Measurements from ENCODE around the gene PI4KA. TPM values are rescaled to one million over a fixed set of nuclear protein-coding genes. Genes with fewer than 3 reads are reported as not detected.

The PI4KA gene
- total RNA-seq, 1 donor from 2014 or later, result 140 TPM

DNA sequence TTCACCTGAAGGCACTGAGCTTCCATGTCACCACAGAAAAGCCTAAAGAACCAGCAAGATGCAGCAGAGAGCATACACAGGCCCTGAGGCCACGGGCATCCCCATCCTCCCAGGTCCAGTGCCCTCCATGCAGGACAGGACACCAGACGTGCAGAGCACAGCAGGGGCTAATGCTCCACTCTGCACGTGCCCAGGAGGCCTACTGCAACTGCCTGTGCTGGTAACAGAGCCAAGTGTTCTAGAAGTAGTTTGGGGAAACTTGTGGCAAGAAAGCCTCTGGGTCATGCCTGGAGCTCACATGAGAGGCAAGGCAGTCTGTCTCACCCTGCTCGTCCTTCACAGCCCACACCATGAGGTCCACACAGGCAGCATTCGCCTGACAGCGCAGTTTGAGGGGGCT, 54.0 kb downstream of the PI4KA start:
- Mint-ChIP-seq H3K4me1 (ENCODE audit: low read depth) (peaks cover 3% of the 10 kb centered on the region), H3K4me3 (ENCODE audit: low read depth) (no peak overlapping the region), H3K27me3 (no peaks in the 10 kb centered on the region), H3K27ac (no peak overlapping the region), H3K9me3 (ENCODE audit: low read depth) (no peaks in the 10 kb centered on the region), H3K36me3 (ENCODE audit: insufficient read depth) (peaks cover 21% of the 10 kb centered on the region)
- TF ChIP-seq, protein P1, sequence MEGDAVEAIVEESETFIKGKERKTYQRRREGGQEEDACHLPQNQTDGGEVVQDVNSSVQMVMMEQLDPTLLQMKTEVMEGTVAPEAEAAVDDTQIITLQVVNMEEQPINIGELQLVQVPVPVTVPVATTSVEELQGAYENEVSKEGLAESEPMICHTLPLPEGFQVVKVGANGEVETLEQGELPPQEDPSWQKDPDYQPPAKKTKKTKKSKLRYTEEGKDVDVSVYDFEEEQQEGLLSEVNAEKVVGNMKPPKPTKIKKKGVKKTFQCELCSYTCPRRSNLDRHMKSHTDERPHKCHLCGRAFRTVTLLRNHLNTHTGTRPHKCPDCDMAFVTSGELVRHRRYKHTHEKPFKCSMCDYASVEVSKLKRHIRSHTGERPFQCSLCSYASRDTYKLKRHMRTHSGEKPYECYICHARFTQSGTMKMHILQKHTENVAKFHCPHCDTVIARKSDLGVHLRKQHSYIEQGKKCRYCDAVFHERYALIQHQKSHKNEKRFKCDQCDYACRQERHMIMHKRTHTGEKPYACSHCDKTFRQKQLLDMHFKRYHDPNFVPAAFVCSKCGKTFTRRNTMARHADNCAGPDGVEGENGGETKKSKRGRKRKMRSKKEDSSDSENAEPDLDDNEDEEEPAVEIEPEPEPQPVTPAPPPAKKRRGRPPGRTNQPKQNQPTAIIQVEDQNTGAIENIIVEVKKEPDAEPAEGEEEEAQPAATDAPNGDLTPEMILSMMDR (IDR thresholded peaks at IDR 0.05; ENCODE audit: unreplicated experiment), result no peak
- DNase-seq (ENCODE audit: low spot score, unreplicated experiment), result no peak

DNA sequence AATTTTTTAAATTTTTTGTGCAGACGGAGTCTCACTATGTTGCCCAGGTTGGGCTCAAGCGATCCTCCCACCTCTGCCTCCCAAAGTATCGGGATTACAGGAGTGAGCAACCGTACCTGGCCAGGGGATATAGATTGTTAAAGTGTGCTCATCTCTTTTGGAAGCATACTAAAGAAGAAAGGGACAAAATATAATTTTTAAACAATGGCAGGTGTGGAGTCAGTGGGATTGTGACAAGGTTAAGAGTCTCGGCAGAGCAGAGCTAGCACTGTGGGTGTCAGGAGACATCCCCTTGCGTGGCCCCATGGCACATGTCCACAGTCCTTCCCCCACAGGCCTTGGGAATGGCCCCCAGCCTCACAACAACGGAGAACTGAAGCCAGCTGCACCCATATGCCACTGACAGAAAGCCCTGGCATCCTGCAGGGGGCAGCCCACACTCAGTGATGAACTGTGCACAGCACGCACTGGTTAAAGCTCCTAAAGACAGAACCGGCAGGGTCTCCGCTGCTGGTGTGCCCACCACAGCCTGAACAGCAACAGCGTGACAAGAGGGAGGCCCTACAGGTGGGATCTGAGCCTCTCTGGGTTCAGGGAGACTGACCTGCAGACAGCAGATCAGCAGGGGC, 54.8 kb downstream of the PI4KA start:
- Mint-ChIP-seq H3K27ac (no peak overlapping the region), H3K27me3 (no peaks in the 10 kb centered on the region), H3K4me3 (ENCODE audit: low read depth) (no peak overlapping the region), H3K9me3 (ENCODE audit: low read depth) (no peaks in the 10 kb centered on the region), H3K4me1 (ENCODE audit: low read depth) (peaks cover 7% of the 10 kb centered on the region), H3K36me3 (ENCODE audit: insufficient read depth) (peaks cover 21% of the 10 kb centered on the region)
- peak; percentile 27 for DNase-seq (ENCODE audit: low spot score, unreplicated experiment)
- TF ChIP-seq, protein P1 (IDR thresholded peaks at IDR 0.05; ENCODE audit: unreplicated experiment), result peak; percentile 59

- Mint-ChIP-seq H3K4me3 (ENCODE audit: low read depth) (no peak overlapping the region), H3K27ac (no peak overlapping the region), H3K36me3 (ENCODE audit: insufficient read depth) (peaks cover 20% of the 10 kb centered on the region), H3K9me3 (ENCODE audit: low read depth) (no peaks in the 10 kb centered on the region), H3K27me3 (no peaks in the 10 kb centered on the region), H3K4me1 (ENCODE audit: low read depth) (peaks cover 7% of the 10 kb centered on the region)
- no peak for DNase-seq (ENCODE audit: low spot score, unreplicated experiment)
- TF ChIP-seq, protein P1 (IDR thresholded peaks at IDR 0.05; ENCODE audit: unreplicated experiment), result no peak
Observed at GRCh38 chr22:20802922-20803553, 55.6 kb downstream of the PI4KA start.

- H3K27ac Mint-ChIP-seq, result no peak overlapping the region
- DNase-seq (ENCODE audit: low spot score, unreplicated experiment), result no peak
- no peaks in the 10 kb centered on the region for H3K27me3 Mint-ChIP-seq
- H3K4me3 Mint-ChIP-seq (ENCODE audit: low read depth), result no peak overlapping the region
- peaks cover 18% of the 10 kb centered on the region for H3K36me3 Mint-ChIP-seq (ENCODE audit: insufficient read depth)
- H3K9me3 Mint-ChIP-seq (ENCODE audit: low read depth), result no peaks in the 10 kb centered on the region
- TF ChIP-seq, protein P1 (IDR thresholded peaks at IDR 0.05; ENCODE audit: unreplicated experiment), result no peak
- H3K4me1 Mint-ChIP-seq (ENCODE audit: low read depth), result peaks cover 7% of the 10 kb centered on the region
Observed at GRCh38 chr22:20802452-20802851, 56.2 kb downstream of the PI4KA start.

DNA sequence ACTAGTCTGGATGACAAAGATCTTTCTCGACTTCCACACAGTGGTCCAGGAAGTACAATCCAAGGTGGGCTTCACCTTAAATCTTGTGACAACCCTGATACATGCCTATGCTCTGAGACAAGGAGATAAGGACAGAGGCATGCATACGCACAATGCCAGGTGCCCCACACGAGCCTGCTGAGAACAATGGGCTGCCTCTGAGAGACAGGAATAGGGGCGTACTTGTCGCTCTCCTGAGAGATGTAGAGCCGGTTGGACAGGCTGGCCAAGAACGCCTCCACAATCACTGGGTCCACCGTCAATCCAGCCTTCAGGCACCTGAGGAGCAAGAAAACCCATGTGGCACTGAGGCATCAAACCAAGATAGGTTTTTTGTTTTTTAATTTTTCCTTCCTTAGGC, 59.2 kb downstream of the PI4KA start:
- peaks cover 15% of the 10 kb centered on the region for H3K36me3 Mint-ChIP-seq (ENCODE audit: insufficient read depth)
- no peak overlapping the region for H3K4me3 Mint-ChIP-seq (ENCODE audit: low read depth)
- H3K4me1 Mint-ChIP-seq (ENCODE audit: low read depth), result peaks cover 7% of the 10 kb centered on the region

More for the DNA sequence above, 59.2 kb downstream of the PI4KA start:
- no peaks in the 10 kb centered on the region for H3K27me3 Mint-ChIP-seq
- TF ChIP-seq, protein P1 (IDR thresholded peaks at IDR 0.05; ENCODE audit: unreplicated experiment), result no peak
- no peaks in the 10 kb centered on the region for H3K9me3 Mint-ChIP-seq (ENCODE audit: low read depth)
- peak overlapping the region; percentile 47 for H3K27ac Mint-ChIP-seq
- no peak for DNase-seq (ENCODE audit: low spot score, unreplicated experiment)

Measured in progenitor cell of endocrine pancreas (in vitro differentiated cells).